Spleen (tissue), 7 donors: Measurements from ENCODE around the gene CRNN.

Source experiments
- POLR2A ChIP-seq, 3 donors: fragments of 450-650 bp; IDR thresholded peaks; one replicate each; pipeline ENCODE4 v1.5.1; 2017; ENCODE audit warnings: antibody characterized with exemption in 3 of 3, mild to moderate bottlenecking in 1 of 3
- TF ChIP-seq, protein P1 (sequence below), 11 experiments: fragments of 200-600 bp in 7 of 11; fragments of 450-650 bp in 4 of 11; sonication (generic) in 4 of 11; IDR thresholded peaks in 8 of 11; conservative IDR thresholded peaks in 3 of 11; 1 replicate in 7 of 11; 2 replicates in 4 of 11; pipeline versions ENCODE4 v1.4.0 to v1.8.0; 2016 to 2021; ENCODE audit warnings: antibody characterized with exemption in 11 of 11, inconsistent platforms in 4 of 11, mild to moderate bottlenecking in 1 of 11
- donor health status: DM: no; HTN: no; CAD: no; lungs with moderate emphysema.
- donor health status: DM: no; HTN: no; CAD: no.
- donor health status: DM: no; HTN: no; CAD: no.

DNA sequence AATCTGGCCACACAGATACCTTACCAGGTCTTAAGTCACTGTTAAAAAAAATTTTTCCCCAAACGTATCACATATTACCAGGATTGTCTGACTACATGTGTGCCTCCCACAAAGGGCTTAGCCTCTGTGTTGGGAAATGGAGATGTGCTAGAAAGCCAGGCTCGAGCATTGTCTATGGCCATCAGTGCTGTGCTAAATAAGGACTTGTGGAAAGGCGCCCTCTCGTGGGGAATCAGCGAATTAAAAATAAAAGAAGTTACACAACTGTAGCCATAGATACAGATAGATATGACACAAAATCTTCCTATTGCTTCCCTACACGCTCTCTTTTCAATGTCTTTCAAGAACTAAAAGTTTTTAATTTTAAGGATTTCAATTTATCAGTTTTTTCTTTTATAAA is 47.5 kb upstream of the CRNN start:
- TF ChIP-seq, protein P1, sequence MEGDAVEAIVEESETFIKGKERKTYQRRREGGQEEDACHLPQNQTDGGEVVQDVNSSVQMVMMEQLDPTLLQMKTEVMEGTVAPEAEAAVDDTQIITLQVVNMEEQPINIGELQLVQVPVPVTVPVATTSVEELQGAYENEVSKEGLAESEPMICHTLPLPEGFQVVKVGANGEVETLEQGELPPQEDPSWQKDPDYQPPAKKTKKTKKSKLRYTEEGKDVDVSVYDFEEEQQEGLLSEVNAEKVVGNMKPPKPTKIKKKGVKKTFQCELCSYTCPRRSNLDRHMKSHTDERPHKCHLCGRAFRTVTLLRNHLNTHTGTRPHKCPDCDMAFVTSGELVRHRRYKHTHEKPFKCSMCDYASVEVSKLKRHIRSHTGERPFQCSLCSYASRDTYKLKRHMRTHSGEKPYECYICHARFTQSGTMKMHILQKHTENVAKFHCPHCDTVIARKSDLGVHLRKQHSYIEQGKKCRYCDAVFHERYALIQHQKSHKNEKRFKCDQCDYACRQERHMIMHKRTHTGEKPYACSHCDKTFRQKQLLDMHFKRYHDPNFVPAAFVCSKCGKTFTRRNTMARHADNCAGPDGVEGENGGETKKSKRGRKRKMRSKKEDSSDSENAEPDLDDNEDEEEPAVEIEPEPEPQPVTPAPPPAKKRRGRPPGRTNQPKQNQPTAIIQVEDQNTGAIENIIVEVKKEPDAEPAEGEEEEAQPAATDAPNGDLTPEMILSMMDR (IDR thresholded peaks at IDR 0.05 in 8 of 11, conservative IDR thresholded peaks at IDR 0.05 in 3 of 11): peak in 10 of 11 experiments; percentile 16 to 68 (median 52)
- TF ChIP-seq POLR2A (IDR thresholded peaks at IDR 0.05): no peak
